SU-DHL-6 (cell line): ENCODE data around the gene STXBP5.

ENCODE experiments used
- H2AFZ ChIP-seq: fragments of 200-600 bp; sonication (generic); 2 replicates; pipeline ENCODE4 v1.6.1; 2014; ENCODE audit warnings: low read depth, mild to moderate bottlenecking, moderate library complexity, mixed read lengths, antibody characterized with exemption, low read length; ENCODE audit not compliant: severe bottlenecking
- H3F3A ChIP-seq: fragments of 200-600 bp; shearing (Covaris generic); 2 replicates; pipeline ENCODE4 v1.6.0; 2016; ENCODE audit warnings: antibody characterized with exemption, mild to moderate bottlenecking; ENCODE audit not compliant: insufficient read depth
- H3K27ac ChIP-seq: fragments of 200-600 bp; sonication (generic); 2 replicates; pipeline ENCODE4 v1.5.1; 2016; ENCODE audit warnings: low read depth, mild to moderate bottlenecking, low read length, moderate library complexity, mixed read lengths
- H3K27me3 ChIP-seq: fragments of 200-600 bp; sonication (generic), shearing (Covaris generic); 2 replicates; pipeline ENCODE4 v1.6.0; 2014; ENCODE audit warnings: mild to moderate bottlenecking, low read length
- H3K36me3 ChIP-seq: fragments of 200-600 bp; sonication (generic); 2 replicates; pipeline ENCODE4 v1.6.1; 2014; ENCODE audit warnings: mild to moderate bottlenecking, low read length, mixed read lengths
- H3K4me2 ChIP-seq: fragments of 300-600, 200-600 bp; shearing (Covaris generic), sonication (generic); 2 replicates; pipeline ENCODE4 v1.6.0; 2014; ENCODE audit warnings: low read length, low read depth, mild to moderate bottlenecking; ENCODE audit not compliant: poor library complexity, severe bottlenecking
- H3K4me3 ChIP-seq: fragments of 200-600 bp; sonication (generic); 2 replicates; pipeline ENCODE4 v1.5.1; 2014; ENCODE audit warnings: antibody characterized with exemption, low read length, mild to moderate bottlenecking, mixed read lengths; ENCODE audit not compliant: insufficient read depth, poor library complexity, severe bottlenecking
- H3K79me2 ChIP-seq: fragments of 200-600 bp; sonication (generic); 2 replicates; pipeline ENCODE4 v1.6.1; 2014; ENCODE audit warnings: mild to moderate bottlenecking, low read length, moderate library complexity; ENCODE audit not compliant: insufficient read depth
- H3K9ac ChIP-seq: fragments of 200-600 bp; sonication (generic); 2 replicates; pipeline ENCODE4 v1.7.0; 2014; ENCODE audit warnings: mild to moderate bottlenecking, low read length
- H3K9me2 ChIP-seq: fragments of 200-600 bp; sonication (generic); replicated peaks from 2 replicates; pipeline ENCODE4 v1.6.1; 2014; ENCODE audit warnings: low read length; ENCODE audit not compliant: insufficient read depth
- H3K9me3 ChIP-seq: fragments of 200-600 bp; sonication (generic); 2 replicates; pipeline ENCODE4 v1.6.1; 2014; ENCODE audit warnings: low read length, mixed read lengths; ENCODE audit not compliant: insufficient read depth
- H4K20me1 ChIP-seq: fragments of 200-600 bp; sonication (generic); 2 replicates; pipeline ENCODE4 v1.6.1; 2014; ENCODE audit warnings: low read depth, mild to moderate bottlenecking, antibody characterized with exemption, low read length, moderate library complexity, mixed read lengths
- CTCF ChIP-seq: fragments of 200-600 bp; sonication (generic); IDR thresholded peaks from one replicate; pipeline ENCODE4 v1.5.1; 2017; ENCODE audit warnings: antibody characterized with exemption, mild to moderate bottlenecking, low read length, moderate library complexity; ENCODE audit not compliant: insufficient read depth, poor library complexity, severe bottlenecking
- EZH2phosphoT487 ChIP-seq: fragments of 200-600 bp; sonication (generic), shearing (Covaris generic); conservative IDR thresholded peaks from 2 replicates; pipeline ENCODE4 v1.6.1; 2018; ENCODE audit warnings: mild to moderate bottlenecking, antibody characterized with exemption, low read length, moderate library complexity, mixed read lengths

The STXBP5 gene

DNA sequence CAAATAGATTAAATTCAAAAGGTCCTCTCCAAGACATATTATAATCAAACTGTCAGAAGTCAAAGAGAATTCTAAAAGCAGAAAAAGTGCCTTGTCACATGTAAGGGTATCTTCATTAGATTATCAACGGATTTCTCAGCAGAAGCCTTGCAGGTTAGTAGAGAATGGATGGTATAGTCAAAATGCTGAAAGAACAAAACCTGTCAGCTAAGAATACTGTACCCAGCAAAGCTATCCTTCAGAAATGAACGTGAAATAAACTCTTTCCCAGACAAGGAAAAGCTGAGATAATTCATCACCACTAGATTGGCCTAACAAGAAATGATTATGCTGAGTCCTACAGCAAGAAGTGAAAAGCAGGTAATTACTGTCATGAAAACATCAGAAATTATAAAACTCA lies 92.9 kb downstream of the STXBP5 start:
- H3K4me2 ChIP-seq: no peak overlapping the region
- no peaks in the 10 kb centered on the region for H3F3A ChIP-seq
- H2AFZ ChIP-seq: no peak overlapping the region
- H4K20me1 ChIP-seq: no peaks in the 10 kb centered on the region
- no peaks in the 10 kb centered on the region for H3K27me3 ChIP-seq
- H3K9ac ChIP-seq: no peak overlapping the region
- H3K79me2 ChIP-seq: no peaks in the 10 kb centered on the region
- TF ChIP-seq CTCF (no peak), EZH2phosphoT487 (no peak)
- H3K9me3 ChIP-seq: no peaks in the 10 kb centered on the region
- H3K9me2 ChIP-seq: no peaks in the 10 kb centered on the region
- no peak overlapping the region for H3K4me3 ChIP-seq
- peaks cover 15% of the 10 kb centered on the region for H3K36me3 ChIP-seq
- no peak overlapping the region for H3K27ac ChIP-seq

GRCh38 chr6:147297663-147298316 lies 93.6 kb downstream of the STXBP5 start:
- H3K9me2 ChIP-seq: no peaks in the 10 kb centered on the region
- no peaks in the 10 kb centered on the region for H3K9me3 ChIP-seq
- H4K20me1 ChIP-seq: no peaks in the 10 kb centered on the region
- H3K4me2 ChIP-seq: no peak overlapping the region
- H3F3A ChIP-seq: no peaks in the 10 kb centered on the region
- peaks cover 16% of the 10 kb centered on the region for H3K36me3 ChIP-seq
- no peaks in the 10 kb centered on the region for H3K79me2 ChIP-seq
- H2AFZ ChIP-seq: no peak overlapping the region
- H3K9ac ChIP-seq: no peak overlapping the region
- TF ChIP-seq CTCF (no peak), EZH2phosphoT487 (no peak)
- no peak overlapping the region for H3K4me3 ChIP-seq
- no peak overlapping the region for H3K27ac ChIP-seq
- no peaks in the 10 kb centered on the region for H3K27me3 ChIP-seq

DNA sequence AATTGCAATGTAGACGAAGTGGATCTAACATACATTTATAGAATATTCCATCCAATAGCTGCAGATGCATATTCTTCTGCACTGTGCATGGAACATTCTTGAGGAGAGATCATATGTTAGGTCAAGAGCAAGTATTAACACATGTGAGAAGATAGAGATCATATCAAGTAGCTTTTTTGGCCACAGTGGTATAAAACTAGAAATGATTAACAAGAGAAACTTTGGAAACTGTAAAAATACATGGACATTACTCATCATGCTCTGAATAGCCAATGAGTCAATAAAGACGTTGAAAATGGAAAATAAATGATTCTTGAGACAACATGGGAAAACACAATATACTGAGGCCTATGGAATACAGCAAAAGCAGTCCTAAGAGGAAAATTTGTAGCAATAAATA lies 94.2 kb downstream of the STXBP5 start:
- H3K36me3 ChIP-seq: peaks cover 22% of the 10 kb centered on the region
- H3K27me3 ChIP-seq: no peaks in the 10 kb centered on the region
- no peak overlapping the region for H3K9ac ChIP-seq
- no peak overlapping the region for H2AFZ ChIP-seq
- H3K9me2 ChIP-seq: no peaks in the 10 kb centered on the region
- peaks cover 5% of the 10 kb centered on the region; the same call in 1 of the 2 replicates for H3K9me3 ChIP-seq
- no peak overlapping the region for H3K4me3 ChIP-seq
- no peaks in the 10 kb centered on the region for H4K20me1 ChIP-seq
- H3K4me2 ChIP-seq: no peak overlapping the region
- TF ChIP-seq CTCF: no peak
- no peaks in the 10 kb centered on the region for H3K79me2 ChIP-seq
- no peaks in the 10 kb centered on the region for H3F3A ChIP-seq
- no peak overlapping the region for H3K27ac ChIP-seq
